ENCODE results near the gene RAB29.
A peak's percentile ranks its signal among the peaks of the same experiment; 100 is the strongest.
"Not testable (repeated sequence)": the region's sequence is repeated elsewhere in the genome, so short reads cannot be mapped to it uniquely, and the experiment has no call there.

The RAB29 gene

GRCh38 chr1:205775015-205775716 lies at the start of gene RAB29:
RAB29 (minus strand) TSS chr1:205775482; CDS start chr1:205774956, 526 bp downstream.
- DNase-seq (ENCODE audit: low spot score): peak; percentile 54

- DNase-seq (ENCODE audit: low spot score): no peak
Measured at GRCh38 chr1:205824180-205824579, 48.9 kb upstream of the RAB29 start.

- DNase-seq (ENCODE audit: low spot score): not testable (repeated sequence)
Measured at GRCh38 chr1:205823260-205823659, 48.0 kb upstream of the RAB29 start.

- no peak for DNase-seq (ENCODE audit: low spot score)
Measured at GRCh38 chr1:205822397-205822796, 47.1 kb upstream of the RAB29 start.

GRCh38 chr1:205817988-205818387 lies 42.7 kb upstream of the RAB29 start:
- no peak for DNase-seq (ENCODE audit: low spot score)

- DNase-seq (ENCODE audit: low spot score): no peak
Measured at GRCh38 chr1:205817364-205817763, 42.1 kb upstream of the RAB29 start.

GRCh38 chr1:205813755-205814058 lies 38.4 kb upstream of the RAB29 start:
- DNase-seq (ENCODE audit: low spot score): no peak

- peak; percentile 91 for DNase-seq (ENCODE audit: low spot score)
Measured at GRCh38 chr1:205812878-205813754, 37.8 kb upstream of the RAB29 start, which contains the start of gene SLC41A1. SLC41A1 (minus strand) TSS chr1:205813198; CDS start chr1:205810441, 2,757 bp downstream.

- peak; percentile 27 for DNase-seq (ENCODE audit: low spot score)
Measured at GRCh38 chr1:205812271-205812877, 37.1 kb upstream of the RAB29 start.

- DNase-seq (ENCODE audit: low spot score): no peak
Measured at GRCh38 chr1:205811660-205812059, 36.4 kb upstream of the RAB29 start.

GRCh38 chr1:205810448-205811157 lies 35.3 kb upstream of the RAB29 start:
- DNase-seq (ENCODE audit: low spot score): no peak

GRCh38 chr1:205809942-205810345 lies 34.7 kb upstream of the RAB29 start:
- DNase-seq (ENCODE audit: low spot score): no peak

GRCh38 chr1:205809469-205809868 lies 34.2 kb upstream of the RAB29 start:
- no peak for DNase-seq (ENCODE audit: low spot score)

GRCh38 chr1:205805082-205805711 lies 29.9 kb upstream of the RAB29 start:
- DNase-seq (ENCODE audit: low spot score): no peak

- no peak for DNase-seq (ENCODE audit: low spot score)
Measured at GRCh38 chr1:205804605-205805004, 29.3 kb upstream of the RAB29 start.

GRCh38 chr1:205803986-205804385 lies 28.7 kb upstream of the RAB29 start:
- no peak for DNase-seq (ENCODE audit: low spot score)

- DNase-seq (ENCODE audit: low spot score): no peak
Measured at GRCh38 chr1:205802060-205802459, 26.8 kb upstream of the RAB29 start.

GRCh38 chr1:205800981-205801703 lies 25.9 kb upstream of the RAB29 start:
- no peak for DNase-seq (ENCODE audit: low spot score)

GRCh38 chr1:205800427-205800826 lies 25.1 kb upstream of the RAB29 start:
- DNase-seq (ENCODE audit: low spot score): no peak

- DNase-seq (ENCODE audit: low spot score): no peak
Measured at GRCh38 chr1:205798577-205798976, 23.3 kb upstream of the RAB29 start.

- DNase-seq (ENCODE audit: low spot score): no peak
Measured at GRCh38 chr1:205797168-205797567, 21.9 kb upstream of the RAB29 start.
